HEK293T (cell line): ENCODE measurements around the gene PDE7B.

Experiments used
- CTCF ChIA-PET: fragments of 350-600 bp; formaldehyde crosslinking; extraction: SDS; loops from one replicate; lab custom pipeline; 2021; ENCODE audit warnings: antibody characterized with exemption, inconsistent platforms; lab: Yijun Ruan, JAX
- POLR2A ChIA-PET: fragments of 350-600 bp; formaldehyde crosslinking; extraction: SDS; loops from one replicate; lab custom pipeline; 2020; ENCODE audit warnings: antibody characterized with exemption, inconsistent platforms; lab: Yijun Ruan, JAX
- DNase-seq: peaks from one replicate; pipeline ENCODE4 v3.0.0; 2012; ENCODE audit warnings: mixed read lengths; ENCODE audit errors: extremely low spot score
- ARNT ChIP-seq: fragments of 450-650 bp; IDR thresholded peaks from 2 replicates; pipeline ENCODE4 v1.6.1; 2017; ENCODE audit warnings: mild to moderate bottlenecking
- BHLHE40 ChIP-seq: fragments of 450-650 bp; IDR thresholded peaks from 2 replicates; pipeline ENCODE4 v1.6.1; 2016; ENCODE audit warnings: mild to moderate bottlenecking, moderate library complexity, borderline replicate concordance
- CTBP1 ChIP-seq: fragments of 450-650 bp; IDR thresholded peaks from 2 replicates; pipeline ENCODE4 v1.6.1; 2016; ENCODE audit warnings: borderline replicate concordance
- ELF4 ChIP-seq: fragments of 450-650 bp; IDR thresholded peaks from 2 replicates; pipeline ENCODE4 v1.6.1; 2017; ENCODE audit warnings: antibody characterized with exemption
- FOXA1 ChIP-seq: fragments of 450-650 bp; IDR thresholded peaks from 2 replicates; pipeline ENCODE4 v1.6.1; 2016; ENCODE audit warnings: mild to moderate bottlenecking
- FOXK2 ChIP-seq: fragments of 450-650 bp; IDR thresholded peaks from 2 replicates; pipeline ENCODE4 v1.6.1; 2016; ENCODE audit warnings: mild to moderate bottlenecking
- FOXM1 ChIP-seq: fragments of 450-650 bp; IDR thresholded peaks from 2 replicates; pipeline ENCODE4 v1.6.1; 2017; ENCODE audit warnings: mild to moderate bottlenecking, borderline replicate concordance
- HDGF ChIP-seq: fragments of 450-650 bp; IDR thresholded peaks from 2 replicates; pipeline ENCODE4 v1.6.1; 2017; ENCODE audit warnings: antibody characterized with exemption, borderline replicate concordance
- L3MBTL2 ChIP-seq: fragments of 450-650 bp; conservative IDR thresholded peaks from 2 replicates; pipeline ENCODE4 v1.6.1; 2016; ENCODE audit warnings: mild to moderate bottlenecking
- LEF1 ChIP-seq: fragments of 450-650 bp; IDR thresholded peaks from 2 replicates; pipeline ENCODE4 v1.6.1; 2017; ENCODE audit warnings: mild to moderate bottlenecking, borderline replicate concordance
- NFRKB ChIP-seq: fragments of 450-650 bp; IDR thresholded peaks from 2 replicates; pipeline ENCODE4 v1.6.1; 2016; ENCODE audit warnings: mild to moderate bottlenecking, moderate library complexity
- PKNOX1 ChIP-seq: fragments of 450-650 bp; IDR thresholded peaks from 2 replicates; pipeline ENCODE4 v1.6.1; 2016
- SP1 ChIP-seq: fragments of 450-650 bp; IDR thresholded peaks from 2 replicates; pipeline ENCODE4 v1.6.1; 2017
- SUZ12 ChIP-seq: fragments of 450-650 bp; IDR thresholded peaks from 2 replicates; pipeline ENCODE4 v1.6.1; 2016; ENCODE audit warnings: mild to moderate bottlenecking
- TARDBP ChIP-seq: fragments of 450-650 bp; IDR thresholded peaks from 2 replicates; pipeline ENCODE4 v1.6.1; 2016
- ZNF384 ChIP-seq: fragments of 450-650 bp; IDR thresholded peaks from 2 replicates; pipeline ENCODE4 v1.6.1; 2016

Gene PDE7B

GRCh38 chr6:135876058-135876457 is 24.6 kb downstream of the PDE7B start:
- no peak for DNase-seq
- TF ChIP-seq LEF1 (no peak), SP1 (no peak), CTBP1 (no peak), PKNOX1 (no peak), FOXA1 (no peak), ARNT (no peak), L3MBTL2 (no peak), ZNF384 (no peak), FOXM1 (no peak), HDGF (no peak), ELF4 (no peak), FOXK2 (no peak), SUZ12 (no peak)
- POLR2A ChIA-PET, result no interaction called here
- CTCF ChIA-PET, result no interaction called here

DNA sequence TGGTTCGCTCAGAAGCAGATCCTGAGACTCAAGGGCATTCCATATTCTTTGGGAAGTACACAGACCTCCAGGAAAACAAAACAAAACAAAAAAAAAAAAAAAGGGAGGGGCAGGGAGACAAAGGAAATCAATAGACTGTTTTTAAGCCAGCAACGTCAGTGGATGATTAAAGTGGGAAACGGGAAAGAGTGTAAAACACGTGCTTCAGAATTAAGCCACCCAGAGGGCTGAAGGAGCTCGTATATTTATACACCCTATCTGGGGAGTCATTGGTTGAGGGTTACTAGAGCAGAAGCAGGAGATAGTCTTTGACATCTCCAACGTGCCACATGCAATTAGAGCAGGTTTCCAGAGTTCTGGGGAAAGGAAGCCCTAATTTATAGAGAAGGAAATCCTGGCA is 26.2 kb downstream of the PDE7B start:
- DNase-seq, result no peak
- TF ChIP-seq CTBP1 (no peak), L3MBTL2 (peak; percentile 72)
- ChIA-PET POLR2A (no interaction called here), CTCF (no interaction called here)

DNA sequence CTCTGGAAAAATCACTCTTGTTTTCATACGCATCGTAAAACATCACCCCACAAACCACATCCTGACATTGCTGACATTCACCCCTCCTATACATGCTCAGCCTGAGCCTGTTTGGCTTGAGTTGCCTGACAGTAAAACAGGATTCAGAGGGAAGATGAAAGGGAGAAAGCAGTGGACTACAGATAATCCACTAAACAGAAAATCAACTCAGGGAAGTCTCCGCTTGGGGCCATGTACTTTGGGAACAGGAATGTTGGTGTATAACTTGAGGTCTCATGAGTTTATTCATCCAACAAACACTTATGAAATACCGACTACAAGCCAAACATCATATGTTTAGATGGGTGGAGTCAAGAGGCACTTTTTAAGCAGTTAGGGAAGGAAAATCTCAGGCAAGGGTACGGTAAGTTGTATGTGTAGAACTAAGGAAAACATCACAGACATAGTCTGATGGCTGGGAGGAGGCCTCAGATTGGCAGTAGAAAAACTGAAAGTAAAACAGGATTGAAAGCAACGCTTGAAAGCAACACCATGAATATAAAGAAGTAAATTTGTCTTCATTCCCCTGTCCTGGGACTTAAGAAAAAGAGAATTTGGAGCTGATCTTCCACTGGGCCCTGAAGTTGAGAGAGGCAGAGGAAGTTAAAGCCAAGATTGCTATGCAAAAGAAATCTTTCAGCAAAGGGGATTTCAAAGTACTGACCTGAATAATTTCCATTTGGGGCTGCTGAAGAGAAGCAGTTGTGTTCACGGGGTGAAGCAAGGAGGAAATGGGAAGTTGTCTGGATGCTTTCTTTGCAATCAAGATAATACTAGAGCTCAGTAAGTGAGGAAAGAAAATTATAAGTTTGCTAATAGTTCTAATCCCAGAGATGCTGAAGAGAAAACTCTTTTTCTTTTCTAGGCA is 28.8 kb downstream of the PDE7B start:
- ChIA-PET POLR2A (no interaction called here), CTCF (no interaction called here)
- DNase-seq, result no peak
- no peak for TF ChIP-seq FOXA1
- TF ChIP-seq L3MBTL2, result no peak
- no peak for TF ChIP-seq BHLHE40
- no peak for TF ChIP-seq ELF4
- TF ChIP-seq ZNF384, result no peak
- no peak for TF ChIP-seq CTBP1
- no peak for TF ChIP-seq FOXK2
- TF ChIP-seq NFRKB, result no peak
- no peak for TF ChIP-seq SUZ12
- no peak for TF ChIP-seq PKNOX1
- TF ChIP-seq SP1, result no peak
- no peak for TF ChIP-seq FOXM1
- TF ChIP-seq TARDBP, result no peak
- no peak for TF ChIP-seq HDGF

DNA sequence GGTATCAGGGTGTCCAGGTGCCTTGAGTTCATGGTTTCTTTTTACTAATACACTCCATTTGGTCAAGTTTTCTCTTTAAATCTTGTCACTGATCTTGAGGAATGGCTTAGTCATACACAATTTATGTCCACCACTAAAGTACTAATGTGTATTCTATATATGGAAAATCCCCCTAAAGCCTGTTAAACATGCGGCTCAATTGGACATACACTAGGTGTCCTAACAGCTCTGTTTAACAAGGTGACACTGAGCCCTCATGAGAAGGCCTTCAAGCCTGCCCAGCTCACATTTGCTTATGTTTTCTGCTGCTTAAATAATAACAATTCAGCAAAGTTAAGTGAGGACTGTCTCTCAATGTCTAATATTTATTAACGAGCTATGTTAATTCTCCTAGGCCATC is 31.5 kb downstream of the PDE7B start:
- TF ChIP-seq ELF4 (no peak), FOXM1 (no peak), ARNT (no peak), NFRKB (no peak), PKNOX1 (no peak), SP1 (no peak), CTBP1 (no peak), L3MBTL2 (no peak), TARDBP (no peak), SUZ12 (no peak), HDGF (no peak), FOXA1 (no peak), LEF1 (no peak), BHLHE40 (no peak), ZNF384 (no peak), FOXK2 (no peak)
- CTCF ChIA-PET, result interaction anchor here (0.6 to 0.9 kb wide), 2 partner anchors 12 to 64 kb away, joined by 3 to 4 read pairs; no protein-coding TSS in a partner anchor
- POLR2A ChIA-PET, result no interaction called here
- DNase-seq, result no peak

DNA sequence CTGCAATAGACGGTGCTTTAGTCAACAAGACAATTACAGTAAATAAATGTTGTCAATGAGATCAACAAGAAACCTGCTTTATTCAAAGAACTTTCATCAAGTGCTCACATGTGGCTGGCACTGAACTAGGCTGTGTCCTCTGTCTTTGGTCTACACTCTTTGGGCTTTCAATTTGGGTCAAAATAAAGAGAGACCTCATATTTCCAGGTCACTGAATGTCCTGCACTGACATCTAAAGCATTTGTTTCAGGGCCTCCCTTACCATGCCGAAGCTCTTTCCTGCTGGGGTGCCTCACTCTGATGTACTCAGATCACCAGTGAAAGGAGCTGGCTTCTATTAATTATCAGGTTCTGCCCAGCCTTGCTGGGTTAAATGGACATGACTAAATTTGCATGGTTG is 32.0 kb downstream of the PDE7B start:
- DNase-seq, result no peak
- no peak for TF ChIP-seq LEF1
- TF ChIP-seq ELF4, result no peak
- TF ChIP-seq CTBP1, result no peak
- TF ChIP-seq BHLHE40, result no peak
- TF ChIP-seq SUZ12, result no peak
- no peak for TF ChIP-seq L3MBTL2
- TF ChIP-seq PKNOX1, result no peak
- TF ChIP-seq NFRKB, result no peak
- no peak for TF ChIP-seq ZNF384
- TF ChIP-seq HDGF, result no peak
- no peak for TF ChIP-seq TARDBP
- POLR2A ChIA-PET, result no interaction called here
- CTCF ChIA-PET, result interaction anchor here (0.9 kb wide), 1 partner anchor 11 kb away, joined by 3 read pairs; no protein-coding TSS in a partner anchor
